ENCODE measurements around the gene SVOP.
"Not testable (repeated sequence)": the region's sequence is repeated elsewhere in the genome, so short reads cannot be mapped to it uniquely, and the experiment has no call there.

The SVOP gene

GRCh38 chr12:109052097-109052413 lies 31.2 kb upstream of the SVOP start:
- CTCF ChIA-PET: interaction anchor here (0.5 kb wide), 1 partner anchor 23 kb away, joined by 3 read pairs; no protein-coding TSS in a partner anchor

GRCh38 chr12:109049794-109050193 lies 28.9 kb upstream of the SVOP start:
- DNase-seq (ENCODE audit: low spot score); CTCF ChIA-PET; H3K27ac ChIP-seq; POLR2A ChIA-PET (ENCODE audit: low non-redundant PET): not testable (repeated sequence)

More at GRCh38 chr12:109052097-109052413, 31.2 kb upstream of the SVOP start:
- POLR2A ChIA-PET (ENCODE audit: low non-redundant PET): no interaction called here
- H3K27ac ChIP-seq: peak overlapping the region; percentile 77
- no peak for DNase-seq (ENCODE audit: low spot score)
- TF ChIP-seq, protein P1, sequence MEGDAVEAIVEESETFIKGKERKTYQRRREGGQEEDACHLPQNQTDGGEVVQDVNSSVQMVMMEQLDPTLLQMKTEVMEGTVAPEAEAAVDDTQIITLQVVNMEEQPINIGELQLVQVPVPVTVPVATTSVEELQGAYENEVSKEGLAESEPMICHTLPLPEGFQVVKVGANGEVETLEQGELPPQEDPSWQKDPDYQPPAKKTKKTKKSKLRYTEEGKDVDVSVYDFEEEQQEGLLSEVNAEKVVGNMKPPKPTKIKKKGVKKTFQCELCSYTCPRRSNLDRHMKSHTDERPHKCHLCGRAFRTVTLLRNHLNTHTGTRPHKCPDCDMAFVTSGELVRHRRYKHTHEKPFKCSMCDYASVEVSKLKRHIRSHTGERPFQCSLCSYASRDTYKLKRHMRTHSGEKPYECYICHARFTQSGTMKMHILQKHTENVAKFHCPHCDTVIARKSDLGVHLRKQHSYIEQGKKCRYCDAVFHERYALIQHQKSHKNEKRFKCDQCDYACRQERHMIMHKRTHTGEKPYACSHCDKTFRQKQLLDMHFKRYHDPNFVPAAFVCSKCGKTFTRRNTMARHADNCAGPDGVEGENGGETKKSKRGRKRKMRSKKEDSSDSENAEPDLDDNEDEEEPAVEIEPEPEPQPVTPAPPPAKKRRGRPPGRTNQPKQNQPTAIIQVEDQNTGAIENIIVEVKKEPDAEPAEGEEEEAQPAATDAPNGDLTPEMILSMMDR (conservative IDR thresholded peaks at IDR 0.05; ENCODE audit: low read depth): no peak

DNA sequence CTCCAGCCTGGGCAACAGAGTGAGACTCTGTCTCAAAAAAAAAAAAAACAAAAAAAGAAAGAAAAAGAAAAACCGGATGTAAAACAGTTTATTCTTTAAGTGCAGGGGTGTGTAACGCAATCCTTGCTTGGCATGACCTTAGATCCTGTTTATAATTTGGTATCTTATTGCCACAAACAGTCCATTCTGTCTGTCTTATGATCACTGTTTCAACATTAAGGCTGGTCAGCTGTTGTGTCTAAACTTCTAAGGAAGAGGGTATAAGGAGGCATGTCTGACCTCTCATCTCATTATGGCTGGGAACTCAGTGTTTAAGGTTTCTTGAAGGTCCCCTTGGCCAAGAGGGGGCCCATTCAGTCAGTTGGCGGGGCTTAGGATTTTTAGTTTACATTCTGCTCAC lies 27.8 kb upstream of the SVOP start:
- H3K27ac ChIP-seq; POLR2A ChIA-PET (ENCODE audit: low non-redundant PET); DNase-seq (ENCODE audit: low spot score): not testable (repeated sequence)
- CTCF ChIA-PET: interaction anchor here (0.6 kb wide), 1 partner anchor 99 kb away, joined by 3 read pairs; no protein-coding TSS in a partner anchor

DNA sequence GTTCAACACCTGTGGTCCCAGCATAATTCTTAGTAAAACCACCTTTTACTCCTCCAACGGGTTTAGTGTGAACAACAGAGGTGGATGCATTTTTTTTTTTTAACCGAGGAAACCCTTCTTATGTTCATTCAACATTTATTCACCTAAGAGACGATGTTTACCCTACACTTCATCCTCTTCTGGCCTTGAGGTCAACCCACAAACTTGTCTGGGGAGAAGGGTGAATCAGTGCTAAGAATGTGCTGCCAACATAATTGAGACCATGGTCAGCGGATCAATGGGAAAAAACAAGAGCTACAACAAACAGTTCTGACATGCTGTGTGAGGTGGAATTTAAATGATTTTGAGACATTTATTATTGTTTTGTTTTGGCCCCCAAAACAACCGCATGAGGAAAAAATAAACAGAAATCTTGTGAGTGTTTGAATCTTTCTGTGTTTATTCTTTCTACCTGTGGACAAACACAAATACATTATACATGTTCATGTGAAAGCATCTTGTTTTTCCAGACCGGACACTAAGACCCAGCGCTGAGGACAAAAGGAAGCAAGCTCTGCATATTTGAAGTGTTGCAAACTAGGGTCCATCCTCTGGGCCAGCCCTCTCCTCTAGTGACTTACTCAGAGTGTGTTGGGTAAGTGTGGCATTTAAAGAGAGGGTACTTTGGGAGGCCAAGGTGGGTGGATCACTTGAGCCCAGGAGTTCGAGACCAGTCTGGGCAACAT lies 26.4 kb upstream of the SVOP start:
- ChIA-PET POLR2A (ENCODE audit: low non-redundant PET) (no interaction called here), CTCF (no interaction called here)
- TF ChIP-seq, protein P1 (conservative IDR thresholded peaks at IDR 0.05; ENCODE audit: low read depth): no peak
- H3K27ac ChIP-seq: no peak overlapping the region
- DNase-seq (ENCODE audit: low spot score): no peak

DNA sequence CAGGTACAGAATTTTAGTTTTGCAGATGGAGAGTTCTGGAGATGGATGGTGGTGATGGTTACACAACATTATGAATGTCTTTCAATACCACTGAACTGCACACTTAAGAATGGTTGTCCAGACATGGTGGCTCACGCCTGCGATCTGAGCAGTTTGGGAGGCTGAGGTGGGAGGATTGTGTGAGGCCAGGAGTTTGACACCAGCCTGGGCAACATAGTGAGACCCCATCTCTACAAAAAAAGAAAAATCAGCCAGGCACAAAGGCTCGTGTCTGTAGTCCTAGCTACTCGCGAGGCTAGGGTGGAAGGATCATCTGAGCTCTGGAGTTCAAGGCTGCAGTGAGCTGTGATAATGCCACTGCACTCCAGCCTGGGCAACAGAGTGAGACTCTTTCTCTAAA lies 23.4 kb upstream of the SVOP start:
- ChIA-PET POLR2A (ENCODE audit: low non-redundant PET) (no interaction called here), CTCF (no interaction called here)
- no peak for DNase-seq (ENCODE audit: low spot score)
- no peak overlapping the region for H3K27ac ChIP-seq
- TF ChIP-seq, protein P1 (conservative IDR thresholded peaks at IDR 0.05; ENCODE audit: low read depth): no peak

GRCh38 chr12:109036975-109037374 lies 16.1 kb upstream of the SVOP start:
- TF ChIP-seq, protein P1 (conservative IDR thresholded peaks at IDR 0.05; ENCODE audit: low read depth): no peak
- CTCF ChIA-PET: no interaction called here
- DNase-seq (ENCODE audit: low spot score): no peak
- no peak overlapping the region for H3K27ac ChIP-seq
- POLR2A ChIA-PET (ENCODE audit: low non-redundant PET): no interaction called here

DNA sequence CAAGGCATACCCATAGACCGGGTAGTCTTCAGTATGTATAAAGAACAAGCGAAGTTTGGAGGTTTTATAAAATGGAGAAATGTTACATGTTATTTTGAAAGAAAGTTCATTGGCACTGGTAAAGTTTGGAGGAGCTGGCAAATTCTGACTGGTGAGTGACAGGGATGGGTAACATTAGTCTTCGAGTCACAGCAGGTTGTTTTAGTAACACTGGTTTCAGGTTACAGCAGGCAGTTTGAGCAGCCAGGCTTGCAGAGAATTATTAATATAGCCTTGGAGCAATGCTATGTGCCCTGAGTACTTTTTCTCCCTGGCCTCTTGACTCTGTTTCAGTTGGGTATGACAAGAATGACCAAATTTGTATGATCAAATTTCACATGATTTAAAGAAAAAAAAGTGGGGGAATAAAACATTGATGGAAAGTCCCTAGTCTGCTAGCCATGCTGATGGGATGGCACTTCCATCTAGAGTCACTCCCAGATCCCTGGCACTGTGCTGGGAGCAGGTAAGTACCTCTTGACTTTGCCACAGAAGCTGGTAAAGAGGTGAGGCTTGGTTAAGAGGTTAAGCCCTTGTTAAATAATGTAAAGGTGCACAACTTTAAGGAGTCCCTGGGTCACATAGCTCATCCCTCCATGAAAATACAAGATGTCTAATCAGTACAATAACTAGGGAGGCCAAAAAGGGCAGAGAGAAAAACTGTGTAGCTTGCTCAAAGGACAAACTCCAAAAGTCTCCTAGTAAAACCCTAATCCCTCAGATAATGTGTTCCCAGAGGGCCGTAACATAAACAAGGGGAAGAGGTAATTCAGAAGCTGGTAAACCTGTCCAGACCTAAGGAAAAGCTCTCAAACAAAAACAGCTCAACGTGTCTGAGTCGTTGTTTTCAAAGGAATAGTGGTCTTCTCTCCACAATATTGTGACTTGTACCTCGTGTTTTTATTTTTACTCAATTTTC lies 12.7 kb upstream of the SVOP start:
- POLR2A ChIA-PET (ENCODE audit: low non-redundant PET): no interaction called here
- CTCF ChIA-PET: interaction anchor here (0.6 kb wide), 1 partner anchor 288 kb away, joined by 6 read pairs; no protein-coding TSS in a partner anchor
- no peak overlapping the region for H3K27ac ChIP-seq
- no peak for DNase-seq (ENCODE audit: low spot score)
- TF ChIP-seq, protein P1 (conservative IDR thresholded peaks at IDR 0.05; ENCODE audit: low read depth): no peak

All from RWPE1 (cell line).